AG09319 (cell line): ENCODE results near the gene GHRL.

ENCODE experiments used
- DNase-seq: peaks from one replicate; pipeline ENCODE4 v3.0.0-alpha.2; 2010; ENCODE audit warnings: low read depth; ENCODE audit errors: extremely low read depth
- TF ChIP-seq, protein P1 (sequence below): IDR thresholded peaks from 2 replicates; pipeline ENCODE4 v1.5.1; 2011; ENCODE audit warnings: low read depth, mild to moderate bottlenecking, inconsistent platforms, low read length, moderate library complexity

GHRL gene

DNA sequence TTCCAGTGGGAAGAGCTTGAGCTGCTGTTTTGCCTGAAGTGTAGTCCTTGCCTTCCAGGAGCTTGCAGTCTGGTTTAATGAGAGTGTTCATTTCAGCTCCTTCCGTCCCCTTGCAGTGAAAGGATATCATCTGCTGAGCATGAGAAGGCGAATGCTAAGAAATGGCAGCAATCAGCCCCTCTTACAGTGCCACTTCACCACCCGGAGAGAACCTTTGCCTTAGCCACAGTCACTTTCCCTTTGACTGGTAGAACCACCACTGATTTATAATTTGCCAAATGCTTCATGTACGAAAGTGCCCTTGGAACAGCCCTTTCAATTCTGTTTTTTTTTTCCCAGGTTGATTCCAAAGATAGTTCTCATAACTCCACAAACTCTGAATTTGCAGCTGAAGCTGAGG is 32.9 kb downstream of the GHRL start:
- TF ChIP-seq, protein P1, sequence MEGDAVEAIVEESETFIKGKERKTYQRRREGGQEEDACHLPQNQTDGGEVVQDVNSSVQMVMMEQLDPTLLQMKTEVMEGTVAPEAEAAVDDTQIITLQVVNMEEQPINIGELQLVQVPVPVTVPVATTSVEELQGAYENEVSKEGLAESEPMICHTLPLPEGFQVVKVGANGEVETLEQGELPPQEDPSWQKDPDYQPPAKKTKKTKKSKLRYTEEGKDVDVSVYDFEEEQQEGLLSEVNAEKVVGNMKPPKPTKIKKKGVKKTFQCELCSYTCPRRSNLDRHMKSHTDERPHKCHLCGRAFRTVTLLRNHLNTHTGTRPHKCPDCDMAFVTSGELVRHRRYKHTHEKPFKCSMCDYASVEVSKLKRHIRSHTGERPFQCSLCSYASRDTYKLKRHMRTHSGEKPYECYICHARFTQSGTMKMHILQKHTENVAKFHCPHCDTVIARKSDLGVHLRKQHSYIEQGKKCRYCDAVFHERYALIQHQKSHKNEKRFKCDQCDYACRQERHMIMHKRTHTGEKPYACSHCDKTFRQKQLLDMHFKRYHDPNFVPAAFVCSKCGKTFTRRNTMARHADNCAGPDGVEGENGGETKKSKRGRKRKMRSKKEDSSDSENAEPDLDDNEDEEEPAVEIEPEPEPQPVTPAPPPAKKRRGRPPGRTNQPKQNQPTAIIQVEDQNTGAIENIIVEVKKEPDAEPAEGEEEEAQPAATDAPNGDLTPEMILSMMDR: no peak
- DNase-seq: no peak

DNA sequence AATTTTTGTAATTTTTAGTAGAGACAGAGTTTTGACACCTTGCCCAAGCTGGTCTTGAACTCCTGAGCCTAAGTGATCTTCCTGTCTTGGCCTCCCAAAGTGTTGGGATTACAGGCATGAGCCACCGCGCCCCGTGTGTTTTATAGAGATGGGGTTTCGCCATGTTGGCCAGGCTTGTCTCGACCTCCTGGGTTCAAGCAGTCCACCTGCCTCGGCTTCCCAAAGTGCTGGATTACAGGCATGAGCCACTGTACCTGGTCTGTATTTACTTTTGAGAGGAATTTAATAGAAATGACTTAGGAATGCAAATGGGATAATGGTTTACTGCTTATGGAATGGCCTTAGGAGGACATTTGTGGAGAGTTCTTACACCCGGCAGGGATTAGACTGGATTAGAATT is 33.7 kb downstream of the GHRL start:
- TF ChIP-seq, protein P1: no peak
- no peak for DNase-seq

DNA sequence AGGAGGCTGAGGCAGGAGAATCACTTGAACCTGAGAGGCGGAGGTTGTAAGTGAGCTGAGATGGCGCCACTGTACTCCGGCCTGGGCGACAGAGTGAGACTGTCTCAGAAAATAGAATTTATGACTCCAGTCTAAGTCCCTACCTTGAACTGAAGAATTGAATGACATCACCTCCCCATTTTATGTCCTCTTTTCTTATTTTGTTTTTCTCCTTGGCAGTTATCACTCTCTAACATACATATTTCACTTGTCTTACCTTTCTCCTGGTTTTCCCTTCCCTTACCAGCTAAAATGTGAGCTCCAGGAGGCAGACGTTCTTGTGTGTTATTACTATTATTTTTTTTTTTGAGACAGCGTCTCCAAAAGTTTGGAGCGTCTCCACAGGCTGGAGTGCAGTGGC is 36.9 kb downstream of the GHRL start:
- TF ChIP-seq, protein P1: no peak
- DNase-seq: no peak

DNA sequence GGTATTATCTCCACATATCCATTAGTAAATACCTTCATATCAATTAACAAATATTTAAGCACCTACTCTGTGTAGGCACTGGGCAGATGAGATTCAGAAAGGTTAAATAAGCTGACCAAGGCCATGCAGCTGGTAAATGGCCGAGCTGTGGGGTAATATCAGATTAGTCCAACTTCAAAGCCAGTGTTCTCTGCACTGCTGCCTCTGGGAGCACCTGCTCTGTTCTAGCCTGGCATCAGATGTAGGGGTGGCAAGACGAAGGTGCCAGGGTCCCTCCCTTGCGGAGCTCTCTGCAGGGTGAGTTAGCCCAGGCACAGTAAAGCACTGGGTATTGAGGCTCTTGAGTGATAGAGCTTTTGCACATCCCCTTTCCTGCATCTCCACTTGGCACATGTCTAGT is 39.0 kb downstream of the GHRL start:
- TF ChIP-seq, protein P1: no peak
- no peak for DNase-seq

DNA sequence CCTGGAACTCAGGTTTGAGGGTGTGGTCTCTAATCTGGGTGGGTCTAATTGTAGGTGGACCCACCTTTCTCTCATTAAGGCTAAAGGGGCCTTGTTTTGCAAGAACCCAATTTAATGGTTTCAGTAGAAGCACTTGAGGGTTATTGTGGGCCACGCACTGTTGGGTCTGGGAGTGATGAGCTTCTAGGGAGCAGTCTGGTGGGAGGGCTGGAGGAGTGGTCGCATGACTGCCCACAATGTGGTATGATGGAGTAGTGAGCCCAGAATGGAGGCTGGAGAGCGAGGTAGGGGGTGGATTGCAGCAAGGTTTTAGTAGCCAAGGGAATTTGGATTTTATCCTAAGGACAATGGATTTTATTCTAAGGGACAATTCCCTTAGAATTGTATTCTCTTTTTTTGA is 41.7 kb downstream of the GHRL start:
- TF ChIP-seq, protein P1: no peak
- no peak for DNase-seq

DNA sequence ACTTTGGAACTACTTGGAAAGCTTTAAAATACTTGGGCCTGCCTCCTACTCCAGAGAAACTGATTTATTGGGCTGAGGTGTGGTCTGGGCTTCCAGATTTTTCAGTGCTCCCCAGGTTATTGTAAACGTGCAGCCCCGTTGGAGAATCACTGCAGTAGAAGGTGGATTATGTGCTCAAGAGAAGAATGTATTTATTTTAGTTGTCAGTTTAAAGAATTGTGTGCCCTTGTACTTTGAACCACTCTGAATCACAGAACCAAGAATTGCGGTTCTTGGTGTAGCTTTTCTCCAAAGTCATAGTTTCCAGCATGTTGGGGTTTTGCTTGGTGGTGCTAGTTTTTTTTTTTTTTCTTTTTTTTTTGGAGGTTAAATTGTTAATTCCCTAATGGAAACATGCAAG is 42.9 kb downstream of the GHRL start:
- no peak for DNase-seq
- TF ChIP-seq, protein P1: no peak

DNA sequence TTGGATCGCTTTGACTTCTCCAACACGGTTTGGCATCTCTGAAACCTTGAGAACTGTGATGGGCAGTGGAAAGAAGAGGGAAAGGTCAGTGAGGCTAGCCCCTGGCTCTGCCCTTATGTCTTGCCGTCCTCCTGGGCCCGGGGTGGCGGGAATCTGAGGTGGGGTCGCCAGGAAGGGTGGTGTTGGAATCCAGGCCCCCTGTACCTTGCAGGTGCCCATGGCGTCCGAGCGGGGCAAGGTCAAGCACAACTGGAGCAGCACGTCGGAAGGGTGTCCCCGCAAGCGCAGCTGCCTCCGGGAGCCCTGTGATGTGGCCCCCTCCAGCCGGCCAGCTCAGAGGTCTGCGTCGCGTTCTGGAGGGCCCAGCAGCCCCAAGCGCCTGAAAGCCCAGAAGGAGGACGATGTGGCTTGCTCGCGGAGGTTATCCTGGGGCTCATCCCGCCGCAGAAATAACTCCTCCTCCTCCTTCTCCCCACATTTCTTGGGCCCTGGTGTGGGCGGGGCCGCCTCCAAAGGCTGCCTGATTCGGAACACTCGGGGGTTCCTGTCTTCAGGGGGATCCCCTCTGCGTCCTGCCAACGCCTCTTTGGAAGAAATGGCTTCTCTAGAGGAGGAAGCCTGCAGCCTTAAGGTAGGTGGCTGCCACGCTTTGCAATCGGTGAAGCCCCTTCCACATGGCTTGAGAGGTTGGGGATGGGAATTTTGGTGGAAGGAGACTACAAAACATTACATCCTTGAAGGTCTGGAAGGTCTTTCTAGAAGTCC is 43.6 kb downstream of the GHRL start:
- DNase-seq: no peak
- TF ChIP-seq, protein P1: no peak
